HepG2 (cell line): ENCODE results near the gene CD274. TPM values are rescaled to one million over a fixed set of nuclear protein-coding genes. Genes with fewer than 3 reads are reported as not detected.

Experiments
- ATAC-seq: fragments of 200-7000 bp; cut with Tn5 transposase; 3 replicates; pipeline ENCODE4 v1.9.1; 2020; ENCODE audit warnings: mild to moderate bottlenecking, moderate library complexity
- BruUV-seq: library from RNA; stranded (reverse); fragments of 400-500 nt; replicated peaks from 2 replicates; lab custom pipeline; 2021; lab: Mats Ljungman, UMichigan
- CTCF ChIA-PET: fragments of 300-600 bp; formaldehyde crosslinking; extraction: SDS; loops from one replicate; lab custom pipeline; 2021; ENCODE audit warnings: low total read pairs, inconsistent platforms, low intra/inter-chr PET ratio; lab: Yijun Ruan, JAX
- POLR2A ChIA-PET: fragments of 350-600 bp; sonication (Branson Sonifier 250); formaldehyde crosslinking; loops from one replicate; lab custom pipeline; 2020; ENCODE audit warnings: antibody characterized with exemption, inconsistent platforms; lab: Yijun Ruan, JAX
- DNase-seq: peaks from one replicate; pipeline ENCODE4 v3.0.0-alpha.2; 2015; ENCODE audit warnings: low spot score
- FAIRE-seq: peaks from 3 replicates; lab custom pipeline; 2011; peaks lifted over from hg19 to GRCh38; lab: Jason Lieb, UNC
- H2AFZ ChIP-seq: one replicate; pipeline ENCODE4 v1.6.1; 2011; ENCODE audit warnings: low read length, inconsistent platforms
- H3K27ac ChIP-seq: fragments of 300-600 bp; 3 replicates; pipeline ENCODE4 v1.8.0; 2011; ENCODE audit warnings: mixed run types, mild to moderate bottlenecking, mixed read lengths, low read length, inconsistent platforms; ENCODE audit not compliant: insufficient read depth; ENCODE audit errors: extremely low read length
- H3K27me3 ChIP-seq, 2 experiments: fragments of 200-600 bp in 1 of 2; 2 replicates in 1 of 2; 3 replicates in 1 of 2; pipeline versions ENCODE4 v1.6.0 to v1.8.0; 2011; ENCODE audit warnings: low read length in 2 of 2, mild to moderate bottlenecking in 2 of 2, moderate library complexity in 2 of 2, inconsistent platforms in 1 of 2; ENCODE audit not compliant: insufficient read depth in 2 of 2, control insufficient read depth in 1 of 2
- H3K36me3 ChIP-seq, 2 experiments: fragments of 200-600 bp in 1 of 2; replicated peaks in 1 of 2; 2 replicates in 1 of 2; 3 replicates in 1 of 2; pipeline versions ENCODE4 v1.5.1 to v1.8.0; 2011; ENCODE audit warnings: low read length in 2 of 2, inconsistent platforms in 1 of 2; ENCODE audit not compliant: insufficient read depth in 2 of 2, control insufficient read depth in 1 of 2
- H3K4me1 ChIP-seq: 2 replicates; pipeline ENCODE4 v1.5.1; 2012; ENCODE audit warnings: low read length, inconsistent platforms; ENCODE audit not compliant: insufficient read depth
- H3K4me2 ChIP-seq: 2 replicates; pipeline ENCODE4 v1.6.0; 2011; ENCODE audit warnings: low read depth, low read length, inconsistent platforms
- H3K4me3 ChIP-seq, 3 experiments: fragments of 200-600 bp in 1 of 3; sonication (generic), shearing (Covaris generic) in 1 of 3; replicated peaks in 1 of 3; 2 replicates each; pipeline ENCODE4 v1.5.1; 2011 to 2016; ENCODE audit warnings: low read length in 3 of 3, inconsistent platforms in 2 of 3, low read depth in 2 of 3, mild to moderate bottlenecking in 2 of 3, control low read depth in 1 of 3, mixed read lengths in 1 of 3; ENCODE audit not compliant: insufficient read depth in 1 of 3
- H3K79me2 ChIP-seq: one replicate; pipeline ENCODE4 v1.6.1; 2011; ENCODE audit warnings: low read length, inconsistent platforms; ENCODE audit not compliant: insufficient read depth
- H3K9ac ChIP-seq: 2 replicates; pipeline ENCODE4 v1.6.0; 2011; ENCODE audit warnings: mild to moderate bottlenecking, low read depth, low read length, inconsistent platforms; ENCODE audit not compliant: insufficient read depth
- H3K9me3 ChIP-seq: 2 replicates; pipeline ENCODE4 v1.5.1; 2012; ENCODE audit warnings: mild to moderate bottlenecking, low read length
- H4K20me1 ChIP-seq: 2 replicates; pipeline ENCODE4 v1.6.0; 2011; ENCODE audit warnings: inconsistent platforms, mild to moderate bottlenecking, low read length, moderate library complexity; ENCODE audit not compliant: insufficient read depth
- ARHGAP35 ChIP-seq: sonication (generic); formaldehyde crosslinking; IDR thresholded peaks from 2 replicates; pipeline ENCODE4 v1.9.0; 2022; ENCODE audit warnings: mild to moderate bottlenecking, inconsistent platforms, moderate library complexity, missing genetic modification reagents, borderline replicate concordance
- CENPX ChIP-seq: sonication (generic); formaldehyde crosslinking; IDR thresholded peaks from 2 replicates; pipeline ENCODE4 v1.9.0; 2021; ENCODE audit warnings: mild to moderate bottlenecking, missing genetic modification reagents, moderate library complexity
- ERF ChIP-seq: IDR thresholded peaks from 2 replicates; pipeline ENCODE4 v1.6.1; 2018; ENCODE audit warnings: missing biosample characterization, missing genetic modification reagents
- FOSL2 ChIP-seq: sonication (generic); formaldehyde crosslinking; IDR thresholded peaks from 2 replicates; pipeline ENCODE4 v1.4.0; 2020; ENCODE audit warnings: missing genetic modification reagents
- NFYB ChIP-seq: sonication (generic); formaldehyde crosslinking; IDR thresholded peaks from 2 replicates; pipeline ENCODE4 v1.4.0; 2020; ENCODE audit warnings: missing genetic modification reagents
- NR2F1 ChIP-seq, 2 experiments: fragments of 450-650 bp in 1 of 2; formaldehyde crosslinking in 1 of 2; IDR thresholded peaks; 2 replicates each; pipeline versions ENCODE4 v1.5.0 to v1.6.1; 2016 to 2020; ENCODE audit warnings: mild to moderate bottlenecking in 1 of 2, missing compliant biosample characterization in 1 of 2, missing genetic modification reagents in 1 of 2, moderate library complexity in 1 of 2
- POLR2AphosphoS5 ChIP-seq: IDR thresholded peaks from 2 replicates; pipeline ENCODE4 v1.6.1; 2012; ENCODE audit warnings: low read depth, low read length
- RARG ChIP-seq: sonication (generic); formaldehyde crosslinking; IDR thresholded peaks from 2 replicates; pipeline ENCODE4 v1.4.0; 2020; ENCODE audit warnings: low read depth, mild to moderate bottlenecking, missing genetic modification reagents
- SUZ12 ChIP-seq: fragments of 150-350 bp; IDR thresholded peaks from 2 replicates; pipeline ENCODE4 v1.6.1; 2014; ENCODE audit warnings: low read depth, low read length
- TAF15 ChIP-seq: fragments of 200-400 bp; formaldehyde crosslinking; IDR thresholded peaks from one replicate; pipeline ENCODE4 v1.6.1; 2018; ENCODE audit warnings: mild to moderate bottlenecking, low read depth, low read length; ENCODE audit not compliant: poor library complexity, severe bottlenecking
- TBX2 ChIP-seq: sonication (generic); formaldehyde crosslinking; IDR thresholded peaks from 2 replicates; pipeline ENCODE4 v1.5.0; 2020; ENCODE audit warnings: missing genetic modification reagents, mild to moderate bottlenecking, borderline replicate concordance
- ZBTB20 ChIP-seq: sonication (generic); formaldehyde crosslinking; IDR thresholded peaks from 2 replicates; pipeline ENCODE4 v1.8.1; 2023; ENCODE audit warnings: missing genetic modification reagents, low read depth, mild to moderate bottlenecking, borderline replicate concordance
- ZNF713 ChIP-seq: sonication (generic); formaldehyde crosslinking; IDR thresholded peaks from 2 replicates; pipeline ENCODE4 v1.4.0; 2020; ENCODE audit warnings: mild to moderate bottlenecking, missing genetic modification reagents
- WGBS: methylation state at CpG from one replicate; pipeline ENCODE4 v1.1.6; 2017; ENCODE audit warnings: low lambda C conversion rate; 5-methylcytosine and 5-hydroxymethylcytosine counted together
- in situ Hi-C: cut with HindIII; loops from 2 replicates; pipeline ENCODE4 v1.10.0; 2017; ENCODE audit warnings: low pct_unique_long_range_greater_than_20kb; ENCODE audit not compliant: extremely low pct_ligation_motif_present
- intact Hi-C: fragments of 100-400 bp; cut with micrococcal nuclease; formaldehyde crosslinking; loops from one replicate; pipeline ENCODE4 v1.10.0; 2022; ENCODE audit not compliant: unreplicated experiment
- polyA plus RNA-seq, 8 experiments: library from polyadenylated mRNA; depleted of rRNA in 3 of 8; stranded (reverse) in 7 of 8; unstranded in 1 of 8; fragments of >200 nt; fragmentation: Illumina TruSeq in 4 of 8; extraction: Trizol in 4 of 8; gene quantifications; 2 replicates each; pipeline versions ENCODE4 v1.2.1 to v1.2.3, GENCODE V29; 2011 to 2016; ENCODE audit warnings: low read depth in 4 of 8, missing spikeins in 1 of 8, mixed read lengths in 1 of 8; ENCODE audit not compliant: insufficient read depth in 1 of 8
- total RNA-seq, 5 experiments: library from RNA; depleted of rRNA; stranded (reverse); fragments of >200 nt; fragmentation: Illumina TruSeq; extraction: Trizol; gene quantifications; 2 replicates each; pipeline ENCODE4 v1.2.3, GENCODE V29; 2016; ENCODE audit warnings: low read depth in 1 of 5
- TF ChIP-seq, protein P1 (sequence below): sonication (generic); formaldehyde crosslinking; IDR thresholded peaks from 2 replicates; pipeline ENCODE4 v1.8.0; 2023; ENCODE audit warnings: mild to moderate bottlenecking, missing genetic modification reagents
- TF ChIP-seq, protein P2 (sequence below): sonication (generic); formaldehyde crosslinking; IDR thresholded peaks from 2 replicates; pipeline ENCODE4 v1.8.0; 2022; ENCODE audit warnings: low read depth, missing genetic modification reagents
- TF ChIP-seq, protein P3 (sequence below): IDR thresholded peaks from 2 replicates; pipeline ENCODE4 v1.6.1; 2018; ENCODE audit warnings: missing genetic modification reagents

Gene CD274
- total and polyA plus RNA-seq, 2 of the 13 experiments (the other 11 are each of a cell fraction or from before 2014, with no cell fraction given) = 0.17 to 0.49 TPM

DNA sequence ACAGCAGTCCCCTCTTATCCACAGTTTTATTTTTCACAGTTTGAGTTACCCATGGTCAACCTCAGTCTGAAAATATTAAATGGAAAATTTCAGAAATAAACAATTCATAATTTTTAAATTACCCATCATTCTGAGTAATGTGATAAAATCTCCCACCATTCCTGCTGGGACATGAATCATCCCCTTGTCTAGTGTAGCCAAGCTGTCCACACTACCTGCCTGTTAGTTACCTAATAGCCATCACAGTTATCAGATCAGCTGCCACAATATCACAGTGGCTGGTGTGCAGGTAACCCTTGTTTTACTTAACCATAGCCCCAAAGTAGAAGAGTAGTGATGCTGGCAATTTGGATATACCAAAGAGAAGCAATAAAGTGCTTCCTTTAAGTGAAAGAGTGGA is 23.3 kb upstream of the CD274 start:
- BruUV-seq = no TSS peak
- FAIRE-seq (no peak), DNase-seq (no peak), ATAC-seq (no peak)
- intact Hi-C loops (no loop called here), in situ Hi-C loops (loop anchor here (25.0 kb wide), 2 partner anchors 440 to 665 kb away; partner anchors contain the start of gene JAK2)
- peaks cover 15% of the 10 kb centered on the region for H3K4me1 ChIP-seq
- H3K36me3 ChIP-seq = peaks cover 0 to 3% of the 10 kb centered on the region in 2 experiments; a peak in 1 of 5 replicates
- H4K20me1 ChIP-seq = no peaks in the 10 kb centered on the region
- TF ChIP-seq TBX2 (CRISPR knock-in tag) (no peak), FOSL2 (CRISPR knock-in tag) (no peak), ZBTB20 (no peak)
- TF ChIP-seq, protein P1, sequence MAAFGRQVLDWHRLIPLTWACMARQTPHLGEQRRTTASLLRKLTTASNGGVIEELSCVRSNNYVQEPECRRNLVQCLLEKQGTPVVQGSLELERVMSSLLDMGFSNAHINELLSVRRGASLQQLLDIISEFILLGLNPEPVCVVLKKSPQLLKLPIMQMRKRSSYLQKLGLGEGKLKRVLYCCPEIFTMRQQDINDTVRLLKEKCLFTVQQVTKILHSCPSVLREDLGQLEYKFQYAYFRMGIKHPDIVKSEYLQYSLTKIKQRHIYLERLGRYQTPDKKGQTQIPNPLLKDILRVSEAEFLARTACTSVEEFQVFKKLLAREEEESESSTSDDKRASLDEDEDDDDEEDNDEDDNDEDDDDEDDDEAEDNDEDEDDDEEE (CRISPR knock-in tag) = no peak
- TF ChIP-seq, protein P2, sequence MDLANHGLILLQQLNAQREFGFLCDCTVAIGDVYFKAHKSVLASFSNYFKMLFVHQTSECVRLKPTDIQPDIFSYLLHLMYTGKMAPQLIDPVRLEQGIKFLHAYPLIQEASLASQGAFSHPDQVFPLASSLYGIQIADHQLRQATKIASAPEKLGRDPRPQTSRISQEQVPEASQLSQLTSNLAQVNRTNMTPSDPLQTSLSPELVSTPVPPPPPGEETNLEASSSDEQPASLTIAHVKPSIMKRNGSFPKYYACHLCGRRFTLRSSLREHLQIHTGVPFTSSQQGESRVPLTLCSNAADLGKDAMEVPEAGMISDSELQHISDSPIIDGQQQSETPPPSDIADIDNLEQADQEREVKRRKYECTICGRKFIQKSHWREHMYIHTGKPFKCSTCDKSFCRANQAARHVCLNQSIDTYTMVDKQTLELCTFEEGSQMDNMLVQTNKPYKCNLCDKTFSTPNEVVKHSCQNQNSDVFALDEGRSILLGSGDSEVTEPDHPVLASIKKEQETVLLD = no peak
- H3K79me2 ChIP-seq = no peaks in the 10 kb centered on the region
- no peaks in the 10 kb centered on the region for H3K9me3 ChIP-seq
- H3K9ac ChIP-seq = no peak overlapping the region
- no peak overlapping the region for H3K4me3 ChIP-seq
- H3K4me2 ChIP-seq = no peak overlapping the region
- no peak overlapping the region for H2AFZ ChIP-seq
- POLR2A ChIA-PET = no interaction called here
- H3K27ac ChIP-seq = no peak overlapping the region
- CTCF ChIA-PET = no interaction called here
- H3K27me3 ChIP-seq = no peaks in the 10 kb centered on the region

DNA sequence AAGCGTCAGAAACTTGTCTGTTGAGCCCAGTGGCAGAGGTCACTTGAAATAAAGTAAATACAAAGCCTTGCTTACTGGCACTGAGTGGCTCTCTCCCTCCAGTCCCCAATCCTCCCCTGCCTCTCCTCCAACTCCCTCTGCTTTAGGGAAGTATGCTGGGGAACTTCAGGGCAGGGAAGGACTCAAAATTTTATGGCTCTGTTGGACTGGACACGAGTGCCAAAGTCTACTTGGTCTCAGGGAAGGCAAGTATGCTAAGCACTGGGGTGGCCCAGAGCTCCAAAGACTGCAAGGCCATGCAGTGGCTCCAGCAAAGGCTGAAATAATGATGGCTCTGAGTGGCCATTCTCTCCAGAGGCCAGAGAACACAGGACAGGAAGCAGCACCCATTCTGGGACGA is 22.2 kb upstream of the CD274 start:
- intact Hi-C loops (no loop called here), in situ Hi-C loops (loop anchor here (25.0 kb wide), 2 partner anchors 441 to 666 kb away; partner anchors contain the start of gene JAK2)
- Histone ChIP-seq H4K20me1 (no peaks in the 10 kb centered on the region), H3K4me2 (no peak overlapping the region), H3K9me3 (no peaks in the 10 kb centered on the region), H3K4me3 (no peak overlapping the region), H3K27ac (no peak overlapping the region), H3K79me2 (no peaks in the 10 kb centered on the region), H3K27me3 (no peaks in the 10 kb centered on the region), H2AFZ (no peak overlapping the region), H3K4me1 (peaks cover 15% of the 10 kb centered on the region), H3K9ac (no peak overlapping the region), H3K36me3 (peaks cover 0 to 3% of the 10 kb centered on the region in 2 experiments; a peak in 1 of 5 replicates)
- CTCF ChIA-PET = no interaction called here
- FAIRE-seq (no peak), DNase-seq (no peak), ATAC-seq (peak; percentile 34; the same call in 1 of the 3 replicates)
- BruUV-seq = no TSS peak
- POLR2A ChIA-PET = no interaction called here
- 44% methylated on average over 3 of the region's 3 CpGs for WGBS
- TF ChIP-seq NR2F1 (CRISPR knock-in tag; IDR thresholded peaks at IDR 0.05) (no peak), ERF (no peak), SUZ12 (no peak), POLR2AphosphoS5 (no peak), TAF15 (no peak), RARG (CRISPR knock-in tag) (no peak), ZNF713 (CRISPR knock-in tag) (no peak), CENPX (CRISPR knock-in tag) (no peak), ARHGAP35 (CRISPR knock-in tag) (no peak), NFYB (CRISPR knock-in tag) (no peak)
- TF ChIP-seq, protein P3, sequence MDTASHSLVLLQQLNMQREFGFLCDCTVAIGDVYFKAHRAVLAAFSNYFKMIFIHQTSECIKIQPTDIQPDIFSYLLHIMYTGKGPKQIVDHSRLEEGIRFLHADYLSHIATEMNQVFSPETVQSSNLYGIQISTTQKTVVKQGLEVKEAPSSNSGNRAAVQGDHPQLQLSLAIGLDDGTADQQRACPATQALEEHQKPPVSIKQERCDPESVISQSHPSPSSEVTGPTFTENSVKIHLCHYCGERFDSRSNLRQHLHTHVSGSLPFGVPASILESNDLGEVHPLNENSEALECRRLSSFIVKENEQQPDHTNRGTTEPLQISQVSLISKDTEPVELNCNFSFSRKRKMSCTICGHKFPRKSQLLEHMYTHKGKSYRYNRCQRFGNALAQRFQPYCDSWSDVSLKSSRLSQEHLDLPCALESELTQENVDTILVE (CRISPR knock-in tag) = no peak
